K562 (cell line): ENCODE results near the gene NUDT1. TPM values are rescaled to one million over a fixed set of nuclear protein-coding genes. Genes with fewer than 3 reads are reported as not detected.

ENCODE experiments used
- ATAC-seq: fragments of 200-7000 bp; cut with Tn5 transposase; 3 replicates; pipeline ENCODE4 v1.9.1; 2020; ENCODE audit warnings: moderate library complexity
- BruUV-seq: library from RNA; stranded (reverse); fragments of 400-500 nt; replicated peaks from 2 replicates; lab custom pipeline; 2021; lab: Mats Ljungman, UMichigan
- CTCF ChIA-PET: fragments of 300-600 bp; formaldehyde crosslinking; extraction: SDS; loops from one replicate; lab custom pipeline; 2021; ENCODE audit warnings: low intra/inter-chr PET ratio; lab: Yijun Ruan, JAX
- POLR2A ChIA-PET: fragments of 300-600, 350-650 bp; sonication (Branson Sonifier 250); formaldehyde crosslinking; extraction: SDS; loops from one replicate; lab custom pipeline; 2021; ENCODE audit warnings: antibody characterized with exemption, inconsistent platforms; lab: Yijun Ruan, JAX
- DNase-seq, 4 experiments: peaks; one replicate each; pipeline versions ENCODE4 v3.0.0 to v3.0.0-alpha.2; 2011 to 2018; ENCODE audit warnings: low spot score in 3 of 4, mixed read lengths in 3 of 4; ENCODE audit errors: extremely low read depth in 1 of 4
- FAIRE-seq: peaks from 2 replicates; lab custom pipeline; 2011; peaks lifted over from hg19 to GRCh38; lab: Jason Lieb, UNC
- H2AFZ ChIP-seq: 2 replicates; pipeline ENCODE4 v1.6.0; 2011; ENCODE audit warnings: low read depth, low read length, control low read depth, inconsistent platforms
- H3K27ac ChIP-seq: fragments of 200-600 bp; 3 replicates; pipeline ENCODE4 v1.8.0; 2011; ENCODE audit warnings: low read depth, mild to moderate bottlenecking, control low read depth, inconsistent platforms, low read length, moderate library complexity, mixed read lengths; ENCODE audit errors: extremely low read depth
- H3K27me3 ChIP-seq, 2 experiments: fragments of 300-600 bp in 1 of 2; 2 replicates in 1 of 2; 3 replicates in 1 of 2; pipeline versions ENCODE4 v1.6.0 to v1.8.0; 2011; ENCODE audit warnings: inconsistent platforms in 2 of 2, low read length in 2 of 2, mild to moderate bottlenecking in 1 of 2, mixed read lengths in 1 of 2, moderate library complexity in 1 of 2; ENCODE audit not compliant: control insufficient read depth in 2 of 2, insufficient read depth in 2 of 2
- H3K36me3 ChIP-seq: fragments of 300-600 bp; 3 replicates; pipeline ENCODE4 v1.8.0; 2011; ENCODE audit warnings: mild to moderate bottlenecking, low read length, inconsistent platforms; ENCODE audit not compliant: control insufficient read depth, insufficient read depth
- H3K4me1 ChIP-seq, 2 experiments: fragments of 200-600 bp in 1 of 2; replicated peaks in 1 of 2; 2 replicates in 1 of 2; 3 replicates in 1 of 2; pipeline versions ENCODE4 v1.5.1 to v1.8.0; 2011; ENCODE audit warnings: inconsistent platforms in 2 of 2, low read length in 2 of 2, mild to moderate bottlenecking in 1 of 2, mixed read lengths in 1 of 2, moderate library complexity in 1 of 2; ENCODE audit not compliant: control insufficient read depth in 2 of 2, insufficient read depth in 2 of 2
- H3K4me2 ChIP-seq: 2 replicates; pipeline ENCODE4 v1.6.1; 2011; ENCODE audit warnings: low read length, control low read depth, inconsistent platforms, mixed read lengths; ENCODE audit not compliant: insufficient read depth
- H3K4me3 ChIP-seq: fragments of 200-600 bp; sonication (generic), shearing (Covaris generic); 2 replicates; pipeline ENCODE4 v1.5.1; 2016; ENCODE audit warnings: control low read depth, inconsistent platforms
- H3K79me2 ChIP-seq: fragments of 200-600 bp; 3 replicates; pipeline ENCODE4 v1.8.0; 2011; ENCODE audit warnings: low read length, inconsistent platforms; ENCODE audit not compliant: control insufficient read depth, insufficient read depth
- H3K9ac ChIP-seq, 2 experiments: 2 replicates each; pipeline versions ENCODE4 v1.6.0 to v1.6.1; 2011; ENCODE audit warnings: low read depth in 2 of 2, low read length in 2 of 2, control low read depth in 1 of 2, inconsistent platforms in 1 of 2, mild to moderate bottlenecking in 1 of 2, mixed read lengths in 1 of 2; ENCODE audit not compliant: insufficient read depth in 1 of 2
- H3K9me1 ChIP-seq: one replicate; pipeline ENCODE4 v1.6.0; 2011; ENCODE audit warnings: inconsistent platforms, mild to moderate bottlenecking, low read length, moderate library complexity; ENCODE audit not compliant: control insufficient read depth, insufficient read depth
- H3K9me3 ChIP-seq: replicated peaks from 2 replicates; pipeline ENCODE4 v1.5.1; 2011; ENCODE audit warnings: low read depth, low read length, inconsistent platforms; ENCODE audit not compliant: control insufficient read depth, insufficient read depth
- H4K20me1 ChIP-seq: replicated peaks from 2 replicates; pipeline ENCODE4 v1.6.1; 2011; ENCODE audit warnings: low read length, inconsistent platforms, mixed read lengths; ENCODE audit not compliant: control insufficient read depth, insufficient read depth
- C11orf30 ChIP-seq: fragments of 450-650 bp; IDR thresholded peaks from 2 replicates; pipeline ENCODE4 v1.6.1; 2016; ENCODE audit warnings: low read depth, mild to moderate bottlenecking
- CREB1 ChIP-seq, 2 experiments: sonication (generic) in 1 of 2; formaldehyde crosslinking in 1 of 2; IDR thresholded peaks; 2 replicates each; pipeline versions ENCODE4 v1.6.1 to v1.8.0; 2012 to 2022; ENCODE audit warnings: inconsistent platforms in 1 of 2, mild to moderate bottlenecking in 1 of 2, missing genetic modification reagents in 1 of 2, moderate library complexity in 1 of 2
- HNRNPK ChIP-seq: fragments of 200-400 bp; formaldehyde crosslinking; IDR thresholded peaks from one replicate; pipeline ENCODE4 v1.6.1; 2018; ENCODE audit warnings: mild to moderate bottlenecking, low read depth, low read length; ENCODE audit not compliant: poor library complexity, severe bottlenecking
- KLF1 ChIP-seq: fragments of 450-650 bp; IDR thresholded peaks from 2 replicates; pipeline ENCODE4 v1.6.1; 2016; ENCODE audit warnings: missing genetic modification characterization, missing compliant biosample characterization
- KLF13 ChIP-seq: fragments of 450-650 bp; IDR thresholded peaks from 2 replicates; pipeline ENCODE4 v1.6.1; 2016; ENCODE audit warnings: missing genetic modification characterization, low read depth, mild to moderate bottlenecking, missing compliant biosample characterization, moderate library complexity, borderline replicate concordance
- MAFG ChIP-seq: fragments of 450-650 bp; conservative IDR thresholded peaks from 2 replicates; pipeline ENCODE4 v1.6.1; 2016; ENCODE audit warnings: missing genetic modification characterization, missing compliant biosample characterization
- NONO ChIP-seq, 2 experiments: fragments of 200-400 bp in 1 of 2; fragments of 450-650 bp in 1 of 2; formaldehyde crosslinking in 1 of 2; IDR thresholded peaks; 2 replicates each; pipeline ENCODE4 v1.6.1; 2017; ENCODE audit warnings: low read depth in 2 of 2, mild to moderate bottlenecking in 2 of 2, moderate library complexity in 2 of 2, low read length in 1 of 2
- POLR3A ChIP-seq: IDR thresholded peaks from 2 replicates; pipeline ENCODE4 v1.6.1; 2011; ENCODE audit warnings: borderline replicate concordance, mild to moderate bottlenecking, moderate library complexity; ENCODE audit not compliant: insufficient read length, insufficient read depth; ENCODE audit errors: extremely low read depth
- SRSF3 ChIP-seq: fragments of 200-400 bp; formaldehyde crosslinking; IDR thresholded peaks from 2 replicates; pipeline ENCODE4 v1.6.1; 2016; ENCODE audit warnings: mild to moderate bottlenecking, low read length, moderate library complexity; ENCODE audit not compliant: insufficient read depth
- SRSF7 ChIP-seq: fragments of 200-400 bp; formaldehyde crosslinking; optimal IDR thresholded peaks from 2 replicates; pipeline ENCODE3; 2017; ENCODE audit warnings: mild to moderate bottlenecking, low read depth, low read length
- U2AF1 ChIP-seq: fragments of 200-400 bp; formaldehyde crosslinking; optimal IDR thresholded peaks from 2 replicates; pipeline ENCODE3; 2017; ENCODE audit warnings: mild to moderate bottlenecking, low read depth, low read length, moderate library complexity
- ZNF79 ChIP-seq: fragments of 250-450 bp; sonication (Bioruptor Pico); IDR thresholded peaks from 2 replicates; pipeline ENCODE4 v1.4.0; 2020; ENCODE audit warnings: low read depth, mild to moderate bottlenecking, moderate library complexity
- WGBS: fragments of 100-300 bp; shearing (Covaris generic); methylation state at CpG from one replicate; pipeline ENCODE4 v1.1.6; 2016; ENCODE audit warnings: low coverage, mixed read lengths; ENCODE audit not compliant: insufficient coverage; ENCODE audit errors: missing lambda C conversion rate; 5-methylcytosine and 5-hydroxymethylcytosine counted together
- in situ Hi-C: fragments of 300-500 bp; cut with MboI; formaldehyde crosslinking; loops from 4 replicates; pipeline ENCODE4 v1.15.0; 2018; ENCODE audit warnings: inconsistent platforms, mixed read lengths
- intact Hi-C: fragments of 100-400 bp; cut with micrococcal nuclease; formaldehyde crosslinking; loops from 2 replicates; pipeline ENCODE4 v1.14.2; 2022
- polyA plus RNA-seq, 8 experiments: library from polyadenylated mRNA; depleted of rRNA in 4 of 8; stranded (reverse) in 5 of 8; unstranded in 3 of 8; fragments of >200 nt; fragmentation: Nextera tagmentation in 2 of 8; fragmentation: Illumina TruSeq in 1 of 8; extraction: Ambion mirVana in 2 of 8; extraction: Trizol in 1 of 8; gene quantifications; 2 replicates each; pipeline versions ENCODE4 v1.2.1 to v1.2.3, GENCODE V29; 2011 to 2014; ENCODE audit warnings: inconsistent platforms in 1 of 8, missing spikeins in 1 of 8
- total RNA-seq, 7 experiments: library from RNA; depleted of rRNA in 6 of 7; stranded (reverse); fragments of >200 nt in 6 of 7; fragmentation: Illumina TruSeq in 2 of 7; extraction: Trizol in 2 of 7; gene quantifications; 2 replicates each; pipeline versions ENCODE4 v1.2.1 to v1.2.3, GENCODE V29; 2011 to 2021; ENCODE audit warnings: low replicate concordance in 1 of 7
- TF ChIP-seq, protein P1 (sequence below): IDR thresholded peaks from 2 replicates; pipeline ENCODE4 v1.6.1; 2014; ENCODE audit warnings: antibody characterized with exemption
- TF ChIP-seq, protein P2 (sequence below), 2 experiments: fragments of 450-650 bp in 1 of 2; sonication (generic) in 1 of 2; formaldehyde crosslinking in 1 of 2; IDR thresholded peaks in 1 of 2; conservative IDR thresholded peaks in 1 of 2; 2 replicates each; pipeline versions ENCODE4 v1.6.1 to v1.8.1; 2016 to 2023; ENCODE audit warnings: mild to moderate bottlenecking in 2 of 2, moderate library complexity in 2 of 2, inconsistent platforms in 1 of 2, missing genetic modification reagents in 1 of 2
- TF ChIP-seq, protein P3 (sequence below): IDR thresholded peaks from 2 replicates; pipeline ENCODE4 v1.6.1; 2011; ENCODE audit warnings: borderline replicate concordance, low read depth, mild to moderate bottlenecking, moderate library complexity, low read length; ENCODE audit not compliant: insufficient read depth, poor library complexity, severe bottlenecking

The NUDT1 gene
- total and polyA plus RNA-seq, 9 of the 15 experiments (the other 6 are each of a cell fraction or from before 2014, with no cell fraction given), result 5.3 to 73.3 (median 29.6) TPM

DNA sequence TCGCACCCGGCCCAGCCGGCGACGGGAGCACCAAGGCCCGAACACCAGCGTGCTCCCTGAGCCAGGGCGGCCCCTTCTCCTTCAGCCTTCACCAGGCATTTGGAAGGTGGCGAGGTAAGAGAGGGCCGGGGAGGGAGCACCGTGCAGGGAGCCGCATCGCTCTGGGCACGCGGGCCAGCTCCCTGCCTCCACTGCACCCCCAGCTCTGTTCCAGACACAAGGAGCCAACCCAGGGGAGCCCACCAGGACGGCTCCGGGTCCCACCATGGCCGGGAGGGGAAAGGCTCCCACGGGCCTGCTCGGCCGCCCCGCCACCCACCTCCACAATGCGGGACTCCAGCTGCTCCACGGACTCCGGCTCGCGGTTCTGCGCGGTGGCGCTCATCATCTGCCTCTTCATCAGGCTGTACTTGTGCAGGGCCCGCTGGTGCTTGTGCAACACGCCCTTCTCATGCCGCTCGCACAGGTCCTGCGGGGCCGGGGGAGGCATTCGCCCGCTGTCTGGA is 15.1 kb downstream of the NUDT1 start (continued):
- no peak for TF ChIP-seq KLF1 (tag)

DNA sequence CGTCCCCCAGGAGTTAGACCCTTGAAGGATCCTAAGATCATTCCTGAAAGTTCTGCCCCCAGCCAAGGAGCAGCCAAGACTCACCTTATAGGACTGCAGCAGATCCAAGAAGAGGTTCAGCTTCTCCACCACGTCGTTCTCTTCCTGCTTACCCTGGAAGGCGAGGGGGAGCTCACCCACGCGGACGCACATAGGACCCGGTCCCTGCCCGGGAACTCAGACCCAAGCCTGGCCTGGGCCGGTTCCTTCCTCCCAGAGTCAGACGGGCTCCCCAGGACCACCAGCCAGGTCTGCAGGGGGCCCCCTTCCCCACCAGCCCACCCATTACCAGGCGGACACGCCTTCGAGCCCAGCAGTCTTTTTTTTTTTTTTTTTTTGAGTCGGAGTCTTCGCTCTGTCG is 15.6 kb downstream of the NUDT1 start:
- ChIA-PET CTCF (no interaction called here), POLR2A (interaction anchor here (0.6 kb wide), 1 partner anchor 441 kb away, joined by 3 read pairs; no protein-coding TSS in a partner anchor)
- peaks cover 2% of the 10 kb centered on the region for H3K9me1 ChIP-seq
- no peaks in the 10 kb centered on the region for H3K27me3 ChIP-seq
- H4K20me1 ChIP-seq, result no peaks in the 10 kb centered on the region
- H3K4me1 ChIP-seq, result peaks cover 0 to 25% of the 10 kb centered on the region in 2 experiments; a peak in 1 of 5 replicates
- H2AFZ ChIP-seq, result no peak overlapping the region
- DNase-seq (no peak), ATAC-seq (no peak), FAIRE-seq (no peak)
- H3K9me3 ChIP-seq, result no peaks in the 10 kb centered on the region
- no TSS peak for BruUV-seq
- intact Hi-C loops, result no loop called here
- no peak overlapping the region for H3K9ac ChIP-seq
- peaks cover 62% of the 10 kb centered on the region; the same call in 2 of the 3 replicates for H3K36me3 ChIP-seq
- H3K4me3 ChIP-seq, result no peak overlapping the region
- H3K4me2 ChIP-seq, result no peak overlapping the region
- no peak overlapping the region for H3K27ac ChIP-seq
- no peaks in the 10 kb centered on the region for H3K79me2 ChIP-seq
- WGBS, result 94% methylated on average over 5 of the region's 17 CpGs
- in situ Hi-C loops, result no loop called here
- TF ChIP-seq POLR3A, result no peak
- no peak for TF ChIP-seq SRSF3
- no peak for TF ChIP-seq ZNF79
- TF ChIP-seq, protein P1, sequence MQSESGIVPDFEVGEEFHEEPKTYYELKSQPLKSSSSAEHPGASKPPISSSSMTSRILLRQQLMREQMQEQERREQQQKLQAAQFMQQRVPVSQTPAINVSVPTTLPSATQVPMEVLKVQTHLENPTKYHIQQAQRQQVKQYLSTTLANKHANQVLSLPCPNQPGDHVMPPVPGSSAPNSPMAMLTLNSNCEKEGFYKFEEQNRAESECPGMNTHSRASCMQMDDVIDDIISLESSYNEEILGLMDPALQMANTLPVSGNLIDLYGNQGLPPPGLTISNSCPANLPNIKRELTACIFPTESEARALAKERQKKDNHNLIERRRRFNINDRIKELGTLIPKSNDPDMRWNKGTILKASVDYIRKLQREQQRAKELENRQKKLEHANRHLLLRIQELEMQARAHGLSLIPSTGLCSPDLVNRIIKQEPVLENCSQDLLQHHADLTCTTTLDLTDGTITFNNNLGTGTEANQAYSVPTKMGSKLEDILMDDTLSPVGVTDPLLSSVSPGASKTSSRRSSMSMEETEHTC, result no peak
- TF ChIP-seq, protein P2, sequence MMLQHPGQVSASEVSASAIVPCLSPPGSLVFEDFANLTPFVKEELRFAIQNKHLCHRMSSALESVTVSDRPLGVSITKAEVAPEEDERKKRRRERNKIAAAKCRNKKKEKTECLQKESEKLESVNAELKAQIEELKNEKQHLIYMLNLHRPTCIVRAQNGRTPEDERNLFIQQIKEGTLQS (IDR thresholded peaks at IDR 0.05), result no peak
- TF ChIP-seq, protein P2 (CRISPR knock-in tag; conservative IDR thresholded peaks at IDR 0.05), result no peak
- no peak for TF ChIP-seq SRSF7
- no peak for TF ChIP-seq KLF1 (tag)
- TF ChIP-seq MAFG, result no peak
- TF ChIP-seq C11orf30, result no peak
- no peak for TF ChIP-seq NONO (IDR thresholded peaks at IDR 0.05; ENCODE audit: low read depth in 2 of 2, low read length in 1 of 2)
- no peak for TF ChIP-seq CREB1 (IDR thresholded peaks at IDR 0.05)
- no peak for TF ChIP-seq CREB1 (CRISPR knock-in tag; IDR thresholded peaks at IDR 0.05)
- TF ChIP-seq, protein P3, sequence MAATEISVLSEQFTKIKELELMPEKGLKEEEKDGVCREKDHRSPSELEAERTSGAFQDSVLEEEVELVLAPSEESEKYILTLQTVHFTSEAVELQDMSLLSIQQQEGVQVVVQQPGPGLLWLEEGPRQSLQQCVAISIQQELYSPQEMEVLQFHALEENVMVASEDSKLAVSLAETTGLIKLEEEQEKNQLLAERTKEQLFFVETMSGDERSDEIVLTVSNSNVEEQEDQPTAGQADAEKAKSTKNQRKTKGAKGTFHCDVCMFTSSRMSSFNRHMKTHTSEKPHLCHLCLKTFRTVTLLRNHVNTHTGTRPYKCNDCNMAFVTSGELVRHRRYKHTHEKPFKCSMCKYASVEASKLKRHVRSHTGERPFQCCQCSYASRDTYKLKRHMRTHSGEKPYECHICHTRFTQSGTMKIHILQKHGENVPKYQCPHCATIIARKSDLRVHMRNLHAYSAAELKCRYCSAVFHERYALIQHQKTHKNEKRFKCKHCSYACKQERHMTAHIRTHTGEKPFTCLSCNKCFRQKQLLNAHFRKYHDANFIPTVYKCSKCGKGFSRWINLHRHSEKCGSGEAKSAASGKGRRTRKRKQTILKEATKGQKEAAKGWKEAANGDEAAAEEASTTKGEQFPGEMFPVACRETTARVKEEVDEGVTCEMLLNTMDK, result no peak
- no peak for TF ChIP-seq KLF13 (tag)
- TF ChIP-seq U2AF1, result no peak
- no peak for TF ChIP-seq HNRNPK
